OCI-M2 (cell line): ENCODE data around the gene IFFO2.

Experiments
- DNase-seq: peaks from one replicate; lab custom pipeline; 2025; ENCODE audit not compliant: unreplicated experiment; lab: John Stamatoyannopoulos, UW

IFFO2 gene

DNA sequence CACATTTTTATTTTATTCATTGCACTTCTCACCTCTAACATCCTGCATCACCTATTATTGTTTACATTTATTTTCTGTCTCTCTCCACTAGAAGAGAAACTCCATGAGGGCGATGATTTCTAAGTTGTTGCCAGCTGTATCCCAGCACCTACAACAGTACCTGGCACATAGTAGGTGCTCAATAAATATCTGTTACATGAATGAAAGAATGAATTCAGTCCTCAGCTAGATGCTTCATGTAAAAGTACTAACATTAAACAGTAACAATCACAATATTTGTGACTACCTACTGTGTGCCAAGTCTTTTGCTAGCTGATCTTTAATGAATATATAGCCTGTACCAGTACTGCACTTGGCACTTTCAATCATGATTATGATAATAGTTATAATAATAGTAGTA is 100.0 kb downstream of the IFFO2 start:
- no peak for DNase-seq

DNA sequence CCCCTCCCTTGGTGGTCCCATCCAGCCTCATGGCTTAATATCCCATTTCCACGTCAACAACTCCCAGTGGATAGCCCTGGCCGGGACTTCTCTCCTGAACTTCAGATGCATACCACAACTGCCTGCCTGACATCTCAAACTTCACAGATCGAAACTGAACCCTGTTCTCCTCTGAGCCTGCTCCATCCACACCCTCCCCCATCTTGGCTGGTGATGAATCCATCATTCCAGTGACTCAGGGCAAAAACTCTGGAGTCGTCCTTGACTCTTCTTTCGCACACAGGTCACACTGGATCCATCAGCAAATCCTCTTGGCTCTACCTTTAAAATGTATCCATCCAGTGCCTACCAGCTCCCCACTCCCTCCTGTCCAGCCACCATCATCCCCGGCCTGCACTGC is 100.9 kb downstream of the IFFO2 start:
- no peak for DNase-seq

- no peak for DNase-seq
Measured at GRCh38 chr1:18854331-18855025, 102.0 kb downstream of the IFFO2 start.
